ENCODE data around the gene UVRAG.

Gene UVRAG

DNA sequence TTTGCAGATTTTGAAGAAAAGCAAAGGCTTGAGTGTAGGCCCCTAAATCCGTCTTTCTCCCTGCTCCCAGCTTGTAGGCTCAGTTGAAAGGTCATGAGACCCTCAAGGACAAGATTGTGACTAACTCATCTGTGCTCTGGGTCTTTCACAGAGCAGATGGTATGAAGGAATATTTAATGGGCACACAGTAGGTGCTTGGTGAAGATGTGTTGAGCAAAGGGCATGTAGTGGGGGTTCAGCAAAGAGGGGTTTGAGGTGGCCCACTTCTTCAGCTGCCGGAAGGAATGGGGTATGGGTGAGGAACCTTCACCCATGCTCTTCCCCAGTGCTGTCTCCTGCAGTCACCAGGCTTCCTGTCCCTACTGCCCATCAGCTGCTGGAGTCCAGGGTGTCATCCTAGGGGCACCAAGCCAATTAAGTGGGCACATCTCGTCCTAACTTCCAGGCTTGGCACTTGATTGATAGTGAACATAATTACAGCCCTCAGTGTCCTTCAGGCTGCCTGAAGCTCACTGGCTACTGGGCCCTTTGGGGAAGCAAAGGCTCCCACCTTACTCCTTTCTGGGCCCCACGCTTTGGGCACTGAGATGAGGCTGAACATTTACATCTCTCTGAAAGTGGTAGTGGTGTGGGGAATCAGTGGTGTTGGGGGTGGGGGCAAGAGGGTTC, 31.5 kb upstream of the UVRAG start:
- FAIRE-seq (no peak), DNase-seq (ENCODE audit: insufficient read length, low spot score) (no peak)

DNA sequence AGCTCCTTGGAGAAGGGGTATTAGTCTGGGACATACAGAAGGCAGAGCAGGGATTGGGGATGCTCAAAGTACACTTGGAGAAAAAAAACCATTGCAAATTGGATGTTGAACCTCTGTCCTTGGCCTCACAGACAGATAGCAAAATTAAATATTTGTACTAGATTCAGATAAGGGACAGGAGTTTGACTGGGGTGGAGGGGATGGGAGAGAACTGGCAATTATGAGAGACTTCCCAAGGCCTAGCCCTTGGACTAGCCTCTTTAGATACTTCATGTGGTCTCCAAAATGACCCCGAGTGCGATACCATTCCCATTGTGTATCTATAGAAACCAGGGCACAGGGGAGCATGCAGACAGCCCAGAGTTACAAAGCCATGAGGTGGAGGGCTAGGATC, 30.9 kb upstream of the UVRAG start:
- FAIRE-seq (no peak), DNase-seq (ENCODE audit: insufficient read length, low spot score) (no peak)

GRCh38 chr11:75784506-75784905, 30.5 kb upstream of the UVRAG start:
- DNase-seq (ENCODE audit: insufficient read length, low spot score) (no peak), FAIRE-seq (no peak)

- FAIRE-seq (no peak), DNase-seq (ENCODE audit: insufficient read length, low spot score) (no peak)
Observed at GRCh38 chr11:75785187-75785586, 29.8 kb upstream of the UVRAG start.

DNA sequence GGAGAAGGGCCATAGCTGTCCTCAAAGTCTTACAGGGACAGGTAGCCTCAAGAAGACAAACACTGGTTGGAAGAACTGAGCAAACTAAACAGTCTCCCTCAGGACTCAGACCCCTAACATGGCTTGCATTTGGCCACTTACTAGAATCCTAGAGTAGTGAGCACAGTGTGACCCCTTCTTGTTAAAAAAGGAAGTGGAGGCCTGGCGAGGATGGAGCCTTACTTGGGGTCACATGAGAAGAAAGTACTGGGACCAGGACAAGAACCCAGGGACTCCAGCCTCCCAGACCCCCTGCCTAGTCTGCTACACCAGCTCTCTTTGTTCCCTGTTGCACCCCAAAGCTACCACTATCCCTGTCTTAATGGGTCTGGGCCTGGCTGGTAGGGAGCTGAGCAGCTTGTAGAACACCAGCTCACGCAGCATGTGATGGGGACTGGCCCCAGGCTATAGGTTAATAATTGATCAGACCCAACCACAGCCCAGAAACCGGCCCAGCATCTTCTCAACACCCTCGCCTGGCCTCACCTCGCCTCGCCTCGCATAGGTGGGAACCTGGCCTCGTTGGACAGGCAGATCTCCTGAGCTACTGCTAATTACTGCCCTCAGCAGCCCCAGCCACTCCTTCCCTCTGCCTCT, 28.8 kb upstream of the UVRAG start:
- FAIRE-seq = peak; percentile 66
- peak; percentile 85 for DNase-seq (ENCODE audit: insufficient read length, low spot score)

DNA sequence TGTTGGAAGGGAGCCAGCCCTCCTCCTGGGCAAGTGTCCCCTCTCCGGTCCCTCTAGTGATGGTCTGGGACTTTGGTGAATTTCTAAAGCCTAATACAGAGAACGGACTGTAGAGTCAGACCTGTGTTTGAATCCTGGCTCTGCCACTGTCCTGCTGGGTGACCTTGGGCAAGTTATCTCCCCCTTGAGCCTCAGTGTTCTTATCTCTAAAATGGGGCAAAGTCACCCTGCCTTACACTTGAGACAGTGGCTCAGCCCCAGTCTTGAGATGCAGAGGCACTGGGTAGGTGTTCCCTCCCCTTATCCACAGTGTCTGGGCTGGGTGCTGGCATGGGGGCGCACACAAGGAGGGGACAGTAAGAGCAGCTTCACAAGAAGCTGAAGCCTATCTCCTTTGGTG, 25.5 kb upstream of the UVRAG start:
- DNase-seq (ENCODE audit: insufficient read length, low spot score) = no peak
- no peak for FAIRE-seq

DNA sequence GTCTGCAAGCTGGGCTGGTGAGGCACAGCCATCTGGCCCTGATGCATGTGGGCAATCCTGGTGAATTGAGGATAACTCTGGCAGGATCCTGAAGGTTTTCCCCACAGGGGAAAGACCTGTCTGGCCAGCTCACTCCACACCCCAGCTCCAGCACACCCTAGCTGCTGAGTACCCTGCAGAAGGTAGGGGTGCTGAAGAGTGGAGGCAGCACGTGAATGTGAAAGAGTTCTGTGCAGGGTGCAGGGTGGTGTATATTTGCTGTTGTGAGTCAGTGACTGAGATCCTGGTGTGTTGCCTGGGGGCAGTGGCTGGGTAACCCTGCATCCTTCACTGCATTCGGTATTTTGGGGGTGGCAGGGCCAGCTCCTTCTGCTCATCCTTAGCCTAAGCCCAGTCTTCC, 24.0 kb upstream of the UVRAG start:
- DNase-seq (ENCODE audit: insufficient read length, low spot score) (no peak), FAIRE-seq (no peak)

- no peak for FAIRE-seq
Observed at GRCh38 chr11:75792127-75792731, 22.8 kb upstream of the UVRAG start.

GRCh38 chr11:75792997-75793800, 21.8 kb upstream of the UVRAG start:
- FAIRE-seq = no peak
- no peak for DNase-seq (ENCODE audit: insufficient read length, low spot score)

More at GRCh38 chr11:75792127-75792731, 22.8 kb upstream of the UVRAG start:
- no peak for DNase-seq (ENCODE audit: insufficient read length, low spot score)

DNA sequence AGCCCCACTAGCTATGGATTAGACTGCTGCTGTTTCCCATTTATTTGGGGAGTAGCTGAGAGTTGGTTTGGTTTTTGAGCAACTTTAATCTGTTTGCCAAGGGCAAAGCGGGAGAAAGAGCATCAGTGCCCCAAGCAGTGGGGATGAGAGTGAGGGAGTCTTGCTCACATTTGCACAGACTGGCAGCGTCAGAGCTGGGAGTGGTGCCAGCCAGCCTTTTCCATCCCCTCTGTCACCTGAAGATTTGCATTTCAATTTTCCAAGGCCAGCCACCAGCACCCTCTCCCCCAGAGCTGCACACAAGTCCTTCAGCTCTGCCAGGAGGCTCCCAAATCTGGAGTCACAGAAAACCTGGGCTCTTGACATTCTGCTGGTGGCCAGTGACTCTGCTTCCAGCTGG, 21.0 kb upstream of the UVRAG start:
- FAIRE-seq (no peak), DNase-seq (ENCODE audit: insufficient read length, low spot score) (no peak)

DNA sequence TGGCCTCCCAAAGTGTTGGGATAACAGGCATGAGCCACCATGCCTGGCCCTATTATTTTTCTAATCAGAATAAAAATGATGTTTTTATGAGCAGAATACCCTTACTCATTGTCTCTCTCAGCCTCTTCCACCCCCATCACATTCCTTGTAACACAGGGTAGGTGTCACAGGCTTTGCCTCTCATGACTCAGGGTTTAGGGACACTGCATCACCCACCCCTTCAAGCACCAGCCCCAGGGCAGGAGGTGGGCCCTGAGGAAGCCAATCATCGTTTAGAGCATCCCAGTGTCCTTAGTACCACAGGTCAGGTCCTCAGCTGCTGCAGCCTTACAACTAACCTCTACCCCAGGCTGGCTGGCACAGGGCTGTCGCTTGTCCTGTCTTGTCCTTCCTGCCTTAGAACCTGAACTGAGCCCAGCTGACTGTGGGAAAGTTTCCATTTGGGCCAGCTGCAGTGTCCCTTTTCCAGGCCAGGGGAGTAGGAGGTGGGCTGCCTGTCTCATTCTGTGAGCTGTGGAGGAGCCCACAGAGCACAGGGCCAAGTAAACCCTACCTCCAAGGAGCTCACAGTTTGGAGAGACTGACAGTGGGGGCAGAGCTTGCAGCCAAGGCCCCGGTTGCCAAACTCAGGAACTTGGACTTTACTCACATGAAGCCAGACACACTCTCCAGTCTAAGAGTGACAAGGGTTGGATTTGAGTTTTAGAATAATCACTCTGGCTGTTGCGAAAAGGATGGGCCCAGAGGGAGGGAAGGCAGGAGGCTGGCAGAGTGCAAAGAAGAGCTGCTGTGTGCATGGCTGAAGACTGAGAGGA, 19.5 kb upstream of the UVRAG start:
- no peak for FAIRE-seq

GRCh38 chr11:75796091-75796435, 18.9 kb upstream of the UVRAG start:
- DNase-seq (ENCODE audit: insufficient read length, low spot score) (no peak), FAIRE-seq (no peak)

More for the DNA sequence above, 19.5 kb upstream of the UVRAG start:
- DNase-seq (ENCODE audit: insufficient read length, low spot score) = no peak

DNA sequence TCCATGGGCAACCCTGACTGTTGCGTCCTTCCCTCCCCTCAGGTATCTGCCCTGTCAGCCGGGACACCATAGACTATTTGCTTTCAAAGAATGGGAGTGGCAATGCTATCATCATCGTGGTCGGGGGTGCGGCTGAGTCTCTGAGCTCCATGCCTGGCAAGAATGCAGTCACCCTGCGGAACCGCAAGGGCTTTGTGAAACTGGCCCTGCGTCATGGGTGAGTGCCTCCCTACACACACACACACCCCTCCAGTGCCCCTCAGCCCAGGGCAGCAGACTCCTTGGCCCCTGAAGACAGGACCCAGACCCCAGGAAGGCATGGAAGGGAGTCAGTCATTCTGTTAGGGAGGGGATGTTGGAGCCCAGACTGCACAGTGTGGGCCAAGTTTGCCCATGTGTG, 17.9 kb upstream of the UVRAG start:
- DNase-seq (ENCODE audit: insufficient read length, low spot score) (no peak), FAIRE-seq (no peak)

GRCh38 chr11:75797792-75798191, 17.2 kb upstream of the UVRAG start:
- DNase-seq (ENCODE audit: insufficient read length, low spot score) = no peak
- no peak for FAIRE-seq

DNA sequence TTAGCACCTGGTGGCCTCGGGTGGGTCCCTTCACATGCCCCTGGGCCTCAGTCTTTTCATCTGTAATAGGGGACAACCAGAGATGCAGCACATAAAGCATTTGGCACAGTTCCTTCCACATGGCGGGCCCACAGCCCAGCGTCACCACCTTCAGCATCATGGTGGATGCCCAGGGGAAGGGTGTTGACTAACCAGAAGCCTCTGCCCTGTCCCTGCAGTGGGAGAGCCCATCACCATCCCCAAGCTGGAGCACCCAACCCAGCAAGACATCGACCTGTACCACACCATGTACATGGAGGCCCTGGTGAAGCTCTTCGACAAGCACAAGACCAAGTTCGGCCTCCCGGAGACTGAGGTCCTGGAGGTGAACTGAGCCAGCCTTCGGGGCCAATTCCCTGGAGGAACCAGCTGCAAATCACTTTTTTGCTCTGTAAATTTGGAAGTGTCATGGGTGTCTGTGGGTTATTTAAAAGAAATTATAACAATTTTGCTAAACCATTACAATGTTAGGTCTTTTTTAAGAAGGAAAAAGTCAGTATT, 14.8 kb upstream of the UVRAG start:
- DNase-seq (ENCODE audit: insufficient read length, low spot score) (no peak), FAIRE-seq (no peak)

DNA sequence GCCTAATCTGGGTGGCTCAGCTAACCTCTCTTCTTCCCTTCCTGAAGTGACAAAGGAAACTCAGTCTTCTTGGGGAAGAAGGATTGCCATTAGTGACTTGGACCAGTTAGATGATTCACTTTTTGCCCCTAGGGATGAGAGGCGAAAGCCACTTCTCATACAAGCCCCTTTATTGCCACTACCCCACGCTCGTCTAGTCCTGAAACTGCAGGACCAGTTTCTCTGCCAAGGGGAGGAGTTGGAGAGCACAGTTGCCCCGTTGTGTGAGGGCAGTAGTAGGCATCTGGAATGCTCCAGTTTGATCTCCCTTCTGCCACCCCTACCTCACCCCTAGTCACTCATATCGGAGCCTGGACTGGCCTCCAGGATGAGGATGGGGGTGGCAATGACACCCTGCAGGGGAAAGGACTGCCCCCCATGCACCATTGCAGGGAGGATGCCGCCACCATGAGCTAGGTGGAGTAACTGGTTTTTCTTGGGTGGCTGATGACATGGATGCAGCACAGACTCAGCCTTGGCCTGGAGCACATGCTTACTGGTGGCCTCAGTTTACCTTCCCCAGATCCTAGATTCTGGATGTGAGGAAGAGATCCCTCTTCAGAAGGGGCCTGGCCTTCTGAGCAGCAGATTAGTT, 14.2 kb upstream of the UVRAG start:
- DNase-seq (ENCODE audit: insufficient read length, low spot score) = no peak
- FAIRE-seq = no peak

- DNase-seq (ENCODE audit: insufficient read length, low spot score) = no peak
- FAIRE-seq = no peak
Observed at GRCh38 chr11:75801362-75802020, 13.5 kb upstream of the UVRAG start.

- FAIRE-seq (no peak), DNase-seq (ENCODE audit: insufficient read length, low spot score) (no peak)
Observed at GRCh38 chr11:75802021-75802912, 12.7 kb upstream of the UVRAG start.

Measured in GM19239 (cell line).